Activated T-cell treated with anti-CD3 and anti-CD28 coated beads for 48 hours (primary cell): ENCODE results near the gene UROS.

ENCODE experiments used
- DNase-seq: peaks from one replicate; pipeline ENCODE4 v3.0.0-alpha.2; 2020; ENCODE audit warnings: low read depth

Gene UROS

DNA sequence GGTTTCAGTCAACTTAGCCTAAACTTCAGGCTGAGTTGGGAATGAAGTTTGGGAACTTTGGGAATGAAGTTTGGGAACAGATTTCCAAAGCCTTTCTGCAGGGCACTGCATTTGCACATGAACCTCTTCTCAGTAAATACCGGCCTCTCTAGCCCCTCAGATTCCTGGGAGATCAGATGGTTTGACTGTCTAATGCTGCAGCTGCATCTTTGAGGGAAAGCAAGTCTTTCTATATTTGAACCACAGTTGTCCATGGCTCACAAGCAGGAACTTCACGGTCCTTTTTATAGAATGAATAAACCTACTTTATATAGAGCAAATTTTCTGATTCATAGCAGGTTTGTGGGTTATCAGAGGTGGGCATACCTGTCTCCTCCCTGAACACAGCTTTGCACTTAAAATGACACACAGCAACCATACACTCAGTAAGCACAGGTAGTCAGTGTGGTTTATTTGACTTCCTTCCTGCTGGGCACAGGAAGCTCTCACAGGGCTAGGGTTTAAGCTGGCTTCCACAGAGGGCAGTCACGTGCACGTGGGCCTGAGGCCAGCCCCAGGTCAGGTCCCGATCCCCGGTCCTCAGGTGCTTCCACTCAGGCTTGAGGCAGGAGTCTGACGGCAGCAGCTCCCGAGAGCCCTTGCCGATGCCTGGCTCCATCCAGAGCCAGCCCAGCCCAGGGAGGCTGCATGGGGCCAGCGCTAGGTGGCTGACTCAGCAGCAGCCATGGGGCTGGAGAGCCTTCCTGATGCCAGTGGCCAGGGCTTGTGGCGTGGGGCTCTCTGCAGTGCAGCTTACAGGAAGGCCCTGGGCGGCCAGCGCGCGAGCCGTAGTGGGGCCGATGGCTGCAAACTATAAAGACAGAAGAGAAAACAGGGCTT, 34.7 kb downstream of the UROS start:
- DNase-seq: no peak

DNA sequence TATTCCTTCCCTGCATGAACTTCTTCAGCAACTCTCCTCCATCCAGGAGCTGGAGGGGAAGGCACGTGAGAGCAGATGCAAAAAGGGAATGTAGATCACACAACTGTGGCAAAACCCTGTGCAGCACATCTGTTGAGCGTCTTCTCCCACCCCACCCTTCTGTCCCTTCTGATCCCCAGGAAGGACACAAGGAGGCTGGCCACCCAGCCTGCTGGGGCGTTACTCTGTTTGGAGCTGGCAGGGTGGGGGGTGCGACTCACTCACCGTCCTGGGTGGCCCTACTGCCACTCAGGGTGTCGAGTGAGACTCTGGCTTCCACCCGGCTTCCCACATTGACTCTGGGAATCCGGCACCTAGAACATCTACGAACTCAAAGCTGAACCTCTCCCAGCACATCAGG, 37.3 kb downstream of the UROS start:
- no peak for DNase-seq

DNA sequence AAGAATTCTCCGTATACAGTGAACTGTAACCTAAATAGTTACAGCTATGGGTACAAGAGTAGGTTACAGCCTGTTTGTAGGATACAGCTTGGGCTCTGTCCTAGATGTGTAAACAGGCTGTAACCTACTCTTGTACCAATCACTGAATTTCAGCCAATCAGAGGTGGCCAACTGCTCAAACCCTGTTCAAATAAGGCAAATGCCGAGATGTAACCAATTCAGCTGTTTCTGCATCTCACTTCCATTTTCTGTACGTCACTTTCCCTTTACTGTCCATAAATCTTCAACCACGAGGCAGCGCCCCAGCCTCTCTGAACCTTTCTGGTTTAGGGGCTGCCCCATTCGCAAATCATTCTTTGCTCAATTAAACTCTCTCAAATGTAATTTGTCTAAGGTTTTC, 39.1 kb downstream of the UROS start:
- DNase-seq: no peak

DNA sequence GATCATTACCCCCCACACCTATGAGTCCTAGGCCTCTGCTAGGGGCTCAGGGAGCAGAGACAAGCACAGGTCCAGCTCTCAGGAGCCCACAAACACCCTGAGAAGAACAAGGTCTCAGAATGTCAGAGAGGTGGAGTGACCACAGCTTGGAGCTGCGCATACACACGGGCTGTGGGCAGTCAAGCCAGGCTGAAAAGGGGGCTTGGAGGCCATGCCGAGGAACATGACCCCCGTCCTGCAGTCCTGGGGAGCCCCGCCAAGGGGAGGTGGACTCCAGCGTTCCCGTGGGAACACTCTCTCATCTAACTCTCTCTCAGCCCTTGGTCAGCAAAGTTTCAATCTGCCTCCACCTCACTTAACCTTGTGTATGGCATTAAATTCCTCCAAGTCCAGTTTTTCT, 39.6 kb downstream of the UROS start:
- DNase-seq: no peak

DNA sequence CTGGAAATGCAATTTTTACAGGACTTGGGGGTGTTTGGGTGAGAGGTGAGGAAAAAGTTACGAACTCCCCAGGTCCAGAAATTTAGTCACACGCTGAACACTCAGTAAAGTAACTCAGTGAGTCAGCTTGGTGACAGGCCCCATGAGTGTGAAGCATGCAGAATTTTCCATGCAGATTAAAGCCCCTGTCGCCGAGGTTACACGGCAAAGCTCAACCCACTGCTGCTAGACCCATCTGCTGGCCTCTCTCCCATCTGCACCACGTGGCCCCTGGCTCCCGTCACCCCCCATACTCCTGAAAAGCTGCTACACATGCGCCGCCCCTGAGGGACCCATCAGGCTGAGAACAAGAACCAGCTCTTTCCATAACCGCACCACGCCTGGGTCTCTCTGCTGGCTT, 40.4 kb downstream of the UROS start:
- no peak for DNase-seq

DNA sequence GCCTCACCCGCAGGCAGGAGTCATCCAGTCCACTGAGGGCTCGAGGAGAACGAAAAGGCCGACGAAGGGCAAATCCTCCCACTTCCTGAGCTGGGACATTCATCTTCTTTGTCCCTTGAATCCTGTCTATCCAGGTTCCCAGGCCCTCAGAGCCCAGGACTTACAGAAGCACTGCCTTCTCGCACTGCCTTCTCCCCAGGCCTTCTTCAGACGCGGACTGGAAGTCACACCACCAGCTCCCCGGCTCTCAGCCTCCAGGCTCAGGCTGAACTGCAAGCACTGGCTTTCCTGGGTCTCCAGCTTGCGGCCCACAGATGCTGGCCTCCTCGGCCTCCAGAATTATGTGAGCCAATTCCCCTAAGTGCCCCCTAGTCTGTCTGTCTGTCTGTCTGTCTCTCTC, 41.0 kb downstream of the UROS start:
- no peak for DNase-seq

DNA sequence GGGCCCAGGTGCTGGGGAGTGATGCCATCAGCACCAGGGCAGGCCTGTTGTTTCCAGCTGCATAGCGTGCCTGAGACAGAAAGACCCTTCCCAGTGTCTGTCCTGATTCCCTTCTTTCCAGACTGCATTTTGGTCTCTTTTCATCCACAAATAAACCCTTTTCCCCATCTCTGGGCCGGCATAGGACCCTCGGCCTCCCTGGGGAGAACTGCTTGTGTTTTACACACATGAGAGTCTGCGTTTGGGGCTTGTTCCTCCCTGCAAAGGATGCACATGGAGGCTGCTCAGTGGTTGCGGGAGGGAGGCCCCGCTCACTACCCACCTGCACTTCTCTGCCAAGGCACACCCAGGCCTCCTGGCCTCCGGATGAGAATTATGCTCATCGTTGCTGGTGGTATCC, 41.7 kb downstream of the UROS start:
- no peak for DNase-seq

DNA sequence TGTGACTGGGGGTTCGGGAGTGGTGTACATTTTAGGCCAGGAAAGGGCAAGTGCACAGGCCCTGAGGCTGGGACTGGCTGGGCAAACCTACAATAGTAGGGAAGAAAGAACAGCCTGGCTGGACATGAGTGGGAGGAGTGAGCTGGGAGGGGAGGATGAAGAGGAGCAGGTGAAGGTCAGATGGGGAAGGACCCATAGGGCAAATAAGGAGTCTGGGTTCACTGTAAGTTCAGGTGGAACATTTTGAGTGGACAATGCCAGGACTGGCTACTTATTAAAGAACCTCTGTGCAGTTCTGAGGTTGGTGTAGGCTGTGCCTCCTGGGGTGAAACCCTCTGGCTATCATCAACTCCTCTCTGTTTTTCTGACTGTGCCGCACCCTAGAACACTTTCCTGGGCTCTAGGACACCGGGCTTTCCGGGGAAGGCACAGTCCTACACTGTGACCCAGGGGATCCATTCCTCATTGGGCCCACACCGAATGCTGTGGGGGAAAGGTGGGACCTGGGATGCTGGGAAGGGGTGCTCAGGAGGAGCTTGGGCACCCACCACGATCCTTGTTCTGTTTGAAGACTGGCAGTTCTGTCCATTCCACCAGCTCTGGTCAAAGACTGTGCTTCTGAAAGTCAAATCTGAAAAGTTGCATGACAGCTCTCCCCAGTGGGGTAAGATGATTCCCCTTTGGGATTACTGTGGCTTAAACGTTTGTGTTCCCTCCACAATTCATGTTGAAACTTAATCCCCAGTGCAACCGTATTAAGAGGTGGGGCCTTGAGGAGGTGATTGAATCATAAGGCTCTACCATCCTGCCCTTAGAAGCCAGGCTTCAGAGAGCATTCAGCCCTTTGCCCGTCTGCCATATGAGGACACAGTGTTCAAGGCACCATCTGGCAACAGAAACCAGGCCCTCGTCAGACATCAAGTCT, 43.4 kb downstream of the UROS start:
- DNase-seq: no peak

DNA sequence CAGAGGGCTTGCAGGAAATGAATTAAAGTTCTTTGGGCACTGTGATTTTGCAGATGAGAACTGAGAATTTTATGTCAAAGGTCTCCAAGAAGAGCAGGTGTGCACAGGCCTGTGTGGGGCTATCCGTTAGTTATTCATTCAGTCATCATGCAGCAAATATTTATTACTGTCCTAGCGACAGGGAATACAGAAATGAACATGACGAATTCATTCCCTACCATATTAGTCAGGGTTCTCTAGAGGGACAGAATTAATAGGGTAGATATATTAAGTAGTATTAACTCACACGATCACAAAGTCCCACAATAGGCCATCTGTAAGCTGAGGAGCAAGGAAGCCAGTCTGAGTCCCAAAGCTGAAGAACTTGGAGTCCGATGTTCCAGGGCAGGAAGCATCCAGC, 44.5 kb downstream of the UROS start:
- no peak for DNase-seq

DNA sequence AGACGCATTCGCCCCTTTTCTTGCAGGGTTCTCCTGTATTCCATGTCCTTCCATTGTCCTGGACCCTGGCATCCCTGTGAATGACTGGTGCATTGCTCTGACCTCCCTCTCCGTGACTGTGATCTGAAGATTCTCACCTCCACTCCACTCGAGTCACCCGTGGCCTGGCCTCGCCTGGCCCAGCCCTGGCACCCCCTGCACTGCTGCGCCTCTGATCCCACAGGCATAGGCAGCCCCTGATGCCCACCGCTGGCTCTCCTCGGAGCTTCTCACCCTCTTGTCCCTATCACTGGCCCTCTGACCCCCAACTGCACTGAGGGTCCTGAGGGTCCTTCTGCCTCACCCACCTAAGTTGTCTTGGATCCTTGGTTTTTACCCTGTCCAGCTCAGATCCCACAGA, 45.3 kb downstream of the UROS start:
- DNase-seq: no peak

DNA sequence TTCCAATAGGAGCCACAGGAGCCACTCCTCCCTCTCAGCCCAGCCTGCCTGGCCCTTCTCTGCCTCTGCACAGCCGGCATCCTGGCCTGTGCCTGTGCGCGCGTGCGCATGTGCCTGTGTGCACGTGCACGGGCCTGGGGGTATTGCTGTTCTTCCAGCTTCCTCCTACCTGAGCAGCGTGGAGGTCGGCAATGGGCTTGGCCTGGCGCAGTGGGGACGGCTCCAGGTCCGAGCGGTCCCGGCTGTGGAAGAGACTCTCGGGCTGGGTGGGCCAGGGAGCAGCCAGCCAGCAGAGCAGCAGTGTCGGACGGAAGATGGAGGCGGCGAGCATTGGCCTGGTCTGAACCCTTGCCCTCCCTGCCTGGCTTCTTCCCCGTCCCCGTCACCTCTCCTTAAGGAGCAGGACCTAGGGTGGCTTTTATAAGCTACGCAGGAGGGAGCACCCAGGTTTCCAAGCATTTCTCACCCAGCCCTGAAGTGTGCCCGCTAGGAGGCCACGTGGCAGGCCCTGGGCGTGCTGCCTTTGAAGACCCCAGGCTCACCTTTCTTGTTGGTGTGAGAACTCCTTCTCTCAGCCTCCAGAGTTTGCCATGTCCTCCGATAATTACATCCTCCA, 47.5 kb downstream of the UROS start, which contains the start of gene MMP21:
Gene MMP21 (minus strand): TSS at position 331 of the 616 bp plus-strand sequence. CDS start 0 bp downstream, at position 331.
- DNase-seq: no peak

DNA sequence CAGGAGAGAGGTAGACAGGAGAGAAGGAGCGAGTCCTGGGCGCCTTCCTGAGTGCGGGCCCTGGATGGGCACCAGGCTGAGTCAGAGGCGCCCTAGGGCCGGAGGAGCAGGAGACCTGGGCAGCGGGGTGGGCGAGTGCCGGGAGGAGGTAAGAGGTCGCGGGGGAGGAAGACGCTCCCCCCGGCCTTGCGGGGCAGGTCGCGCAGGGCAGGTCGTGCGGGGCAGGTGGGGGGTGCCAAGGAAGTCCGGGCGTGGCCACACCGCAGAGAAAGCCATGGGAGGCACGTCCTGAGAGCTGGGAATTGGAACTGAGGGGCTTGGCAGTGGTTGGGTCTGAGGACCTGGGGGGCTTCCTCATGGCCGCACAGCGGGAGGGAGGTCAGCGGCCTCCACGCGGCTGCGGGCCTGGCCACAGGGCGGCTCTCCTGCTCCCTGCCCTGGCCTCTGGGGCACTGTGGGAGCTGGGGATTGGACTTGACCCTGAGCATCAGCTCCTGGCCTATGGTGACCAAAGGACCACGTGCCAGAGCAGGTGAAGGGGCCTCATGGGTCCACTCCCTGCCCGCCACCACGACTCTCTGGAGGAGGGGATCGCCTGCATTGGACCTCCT, 48.4 kb downstream of the UROS start:
- DNase-seq: no peak

DNA sequence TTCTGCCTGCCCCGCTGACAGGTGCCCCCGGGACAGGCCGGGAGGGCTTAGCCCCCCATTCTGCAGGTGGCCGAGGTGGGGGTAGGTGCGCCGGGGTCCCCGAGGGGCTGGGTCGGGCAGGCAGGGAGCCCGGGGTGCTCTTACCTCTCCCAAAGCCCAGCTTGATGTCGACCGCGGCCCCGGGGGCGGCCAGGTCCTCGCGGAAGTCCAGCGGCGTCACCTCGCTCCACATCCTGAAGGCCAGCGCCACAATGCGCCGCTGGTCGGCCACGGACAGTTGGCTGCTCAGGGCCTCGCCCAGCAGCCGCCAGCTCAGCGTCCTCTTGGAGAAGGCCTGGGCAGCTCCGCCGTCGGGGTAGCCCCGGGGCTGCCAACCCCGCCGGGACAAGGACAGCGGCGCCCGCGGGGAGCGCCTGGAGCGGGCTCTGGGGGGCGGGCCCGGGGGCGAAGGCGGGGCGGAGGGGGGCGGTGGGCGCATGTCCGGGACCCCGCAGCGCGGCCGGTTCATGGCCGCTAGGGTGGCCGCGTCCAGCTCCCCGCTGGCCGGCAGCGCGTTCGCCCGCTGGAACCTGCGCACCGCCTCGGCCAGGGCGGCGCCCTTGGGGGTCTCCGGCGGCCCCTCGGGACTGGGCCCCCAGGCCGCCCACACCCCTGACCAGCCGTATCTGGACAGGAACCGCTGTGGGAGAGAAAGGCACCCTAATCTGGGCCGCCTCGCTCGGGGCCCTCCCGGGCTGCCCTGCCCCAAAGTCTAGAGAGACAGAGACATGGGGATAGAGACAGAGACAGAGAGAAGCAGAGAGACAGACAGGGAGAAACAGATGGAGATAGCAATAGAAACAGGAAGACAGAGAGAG, 49.1 kb downstream of the UROS start:
- DNase-seq: no peak

DNA sequence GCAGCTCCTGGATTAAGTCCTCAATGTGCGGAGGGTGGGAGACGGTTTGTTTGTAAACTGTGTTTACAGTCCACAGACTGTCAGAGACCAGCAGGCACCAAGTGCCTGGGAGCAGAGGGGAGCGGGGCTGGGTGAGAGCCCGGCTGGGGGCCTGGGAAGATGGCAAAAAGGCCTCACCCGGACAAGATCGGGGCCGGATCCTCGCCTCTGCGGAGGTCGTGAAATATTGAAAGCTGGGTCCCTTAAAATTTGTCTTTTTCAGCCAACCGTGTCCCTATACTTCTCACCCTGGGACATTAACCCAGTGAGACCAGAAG, 50.2 kb downstream of the UROS start:
- DNase-seq: no peak

DNA sequence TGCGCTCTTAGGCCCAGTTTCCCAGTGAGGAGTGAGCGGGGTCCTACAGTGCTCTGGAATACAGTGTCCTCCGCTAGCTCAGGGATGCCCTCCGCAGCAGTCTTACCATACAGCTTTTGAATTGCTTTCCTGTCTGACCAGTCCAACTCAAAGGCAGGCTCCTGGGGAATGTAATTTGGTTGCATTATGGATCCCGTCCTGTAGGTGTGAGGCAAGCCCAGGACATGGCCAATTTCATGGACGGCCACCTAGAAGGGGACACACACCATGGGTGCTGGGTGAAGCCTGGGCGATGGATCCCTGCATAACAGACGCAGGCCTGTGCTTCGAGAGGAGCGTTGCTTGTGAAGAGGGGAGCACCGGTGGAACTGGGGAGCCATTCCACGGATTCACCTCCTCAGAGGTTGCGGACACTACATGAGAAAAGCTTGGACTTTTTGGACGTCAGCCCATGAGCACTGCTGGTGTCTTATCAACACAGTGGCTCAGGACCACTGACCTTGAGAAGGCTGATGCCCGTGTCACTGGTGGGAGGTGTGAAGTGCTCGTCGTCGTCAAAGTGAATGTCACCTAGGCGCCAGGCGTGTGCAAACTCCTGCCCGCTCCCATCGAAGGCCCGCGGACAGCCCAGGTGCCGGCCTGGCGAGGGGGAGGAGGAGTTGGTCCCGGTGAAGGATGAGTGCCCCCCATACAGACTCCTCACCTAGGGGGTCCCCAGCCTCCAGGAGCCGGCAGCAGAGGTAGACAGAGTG, 50.8 kb downstream of the UROS start:
- no peak for DNase-seq

DNA sequence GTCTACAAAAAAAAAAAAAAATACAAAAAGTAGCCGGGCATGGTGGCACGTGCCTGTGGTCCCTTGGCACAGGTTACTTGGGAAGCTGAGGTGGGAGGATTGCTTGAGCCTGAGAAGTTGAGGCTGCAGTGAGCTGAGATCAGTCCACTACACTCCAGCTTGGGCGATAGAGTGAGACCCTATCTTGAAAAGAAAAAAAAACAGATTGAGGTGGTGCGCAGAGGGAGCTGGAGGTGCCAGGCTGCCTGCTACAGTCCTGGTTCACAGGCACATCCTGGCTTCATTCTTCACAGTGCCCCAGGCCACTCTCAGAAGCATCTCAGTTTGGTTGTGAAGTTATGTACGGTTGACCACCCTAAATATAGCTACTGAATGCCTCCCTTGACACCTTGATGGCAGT, 52.2 kb downstream of the UROS start:
- DNase-seq: no peak

DNA sequence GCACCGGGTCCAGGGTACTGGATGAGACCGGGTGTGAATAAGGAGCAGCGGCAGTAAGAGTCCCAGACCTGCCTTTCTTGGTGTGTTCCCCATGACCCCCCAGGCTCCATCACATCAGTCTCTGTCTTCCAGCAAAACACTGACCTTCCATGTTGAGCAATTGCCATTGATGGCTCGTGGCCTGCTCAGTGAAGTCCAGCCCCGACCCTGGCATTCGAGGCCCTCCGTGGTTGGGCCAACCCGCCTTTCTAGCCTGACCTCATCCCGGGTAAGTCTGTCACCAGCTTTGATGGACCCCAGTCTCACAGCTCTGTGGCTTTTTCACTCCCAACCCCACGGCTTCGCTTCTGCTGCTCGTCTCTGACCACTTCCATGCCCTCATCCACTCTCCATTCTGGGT, 53.9 kb downstream of the UROS start:
- no peak for DNase-seq

DNA sequence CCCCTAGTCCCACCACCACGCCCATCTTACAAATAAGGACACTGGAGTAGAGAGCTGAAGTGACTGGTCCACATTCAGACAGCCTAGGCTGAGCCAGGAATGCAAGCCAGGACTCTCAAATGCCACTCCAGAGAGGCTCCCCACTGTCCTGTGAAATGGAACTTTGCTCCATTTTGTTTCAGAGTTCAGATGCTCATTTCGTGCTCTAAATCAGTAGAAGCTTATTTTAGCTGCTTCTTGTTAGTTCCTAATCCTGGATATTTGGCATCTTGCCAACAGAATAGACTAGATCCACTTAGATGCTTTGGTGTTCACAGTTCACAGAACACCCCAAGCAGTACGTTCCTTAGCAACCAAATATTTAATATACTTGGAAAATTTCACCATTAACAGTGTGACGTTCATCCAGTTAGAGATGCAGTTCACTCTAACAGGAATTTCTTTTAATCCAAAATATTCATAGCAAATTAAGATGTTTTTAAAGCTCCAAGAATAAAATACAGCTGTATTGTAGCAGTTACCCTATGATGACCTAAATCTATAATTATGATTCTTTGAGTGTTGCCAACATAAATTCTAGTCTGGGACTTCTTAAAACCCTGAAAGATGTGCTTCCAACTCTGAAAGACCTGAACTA, 54.7 kb downstream of the UROS start:
- DNase-seq: no peak

DNA sequence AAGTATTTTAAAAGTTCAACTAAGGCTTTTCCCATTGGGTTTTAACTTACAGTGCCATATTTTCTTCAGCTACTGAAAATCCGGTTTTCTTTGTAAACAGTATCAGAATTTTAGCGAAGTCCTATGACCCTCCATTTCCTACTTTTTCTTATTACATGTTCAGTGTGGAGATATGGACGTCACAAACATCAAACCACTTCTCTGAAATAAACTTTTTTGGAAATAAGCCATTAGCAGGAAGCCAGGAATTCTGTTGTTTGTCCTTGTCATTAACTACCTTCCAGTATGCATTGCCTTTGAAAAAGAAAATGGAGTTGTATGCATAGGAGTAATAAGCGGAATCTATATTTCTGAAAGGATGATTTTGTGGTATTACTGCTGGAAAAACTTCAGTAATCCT, 56.5 kb downstream of the UROS start:
- DNase-seq: no peak

DNA sequence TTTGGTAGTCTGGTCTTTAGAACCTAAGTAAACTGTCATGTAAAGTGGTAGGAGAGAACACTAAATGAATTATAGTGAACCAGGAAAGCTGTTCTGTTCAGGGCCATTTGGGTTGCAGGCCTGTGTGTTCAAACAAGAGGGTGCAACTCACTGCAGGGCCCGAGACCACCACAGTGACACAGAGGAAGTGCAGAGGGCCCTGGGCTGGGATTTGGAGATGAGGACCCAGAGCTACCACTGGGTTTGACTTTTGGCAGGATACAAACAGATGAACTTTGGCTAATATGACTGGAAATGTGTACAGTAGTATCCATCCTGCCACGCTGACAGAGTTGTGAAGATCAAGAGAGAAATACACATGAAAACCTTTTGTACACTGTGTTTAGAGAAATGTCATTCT, 57.2 kb downstream of the UROS start:
- DNase-seq: no peak
